GM19023 (cell line): ENCODE results near the gene KRT82.
"Not testable (repeated sequence)": the region's sequence is repeated elsewhere in the genome, so short reads cannot be mapped to it uniquely, and the experiment has no call there.

Experiments
- ATAC-seq: cut with Tn5 transposase; IDR thresholded peaks from one replicate; pipeline ENCODE4 v1.9.1; 2021; ENCODE audit warnings: mild to moderate bottlenecking, moderate library complexity; ENCODE audit not compliant: unreplicated experiment

KRT82 gene

DNA sequence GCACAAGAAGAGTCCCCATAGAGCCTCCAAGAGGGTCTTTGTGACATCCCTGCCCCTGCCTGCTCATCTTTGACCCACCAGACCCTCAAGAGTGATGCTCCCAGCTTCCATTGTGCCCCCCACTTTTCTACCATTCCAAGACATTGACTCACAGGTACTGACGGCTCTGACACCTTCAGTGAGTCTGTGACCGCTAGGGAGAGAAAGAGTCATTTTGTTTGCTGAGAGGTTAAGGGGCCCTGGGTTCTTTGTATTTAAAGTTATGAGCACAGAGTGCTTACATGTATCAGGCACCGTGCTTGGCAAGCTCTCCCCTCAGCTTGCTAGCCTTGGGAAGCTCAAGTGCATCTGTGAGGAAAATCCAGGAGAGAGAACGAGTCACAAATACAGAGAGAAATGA, 7.1 kb upstream of the KRT82 start:
- ATAC-seq, result no peak

DNA sequence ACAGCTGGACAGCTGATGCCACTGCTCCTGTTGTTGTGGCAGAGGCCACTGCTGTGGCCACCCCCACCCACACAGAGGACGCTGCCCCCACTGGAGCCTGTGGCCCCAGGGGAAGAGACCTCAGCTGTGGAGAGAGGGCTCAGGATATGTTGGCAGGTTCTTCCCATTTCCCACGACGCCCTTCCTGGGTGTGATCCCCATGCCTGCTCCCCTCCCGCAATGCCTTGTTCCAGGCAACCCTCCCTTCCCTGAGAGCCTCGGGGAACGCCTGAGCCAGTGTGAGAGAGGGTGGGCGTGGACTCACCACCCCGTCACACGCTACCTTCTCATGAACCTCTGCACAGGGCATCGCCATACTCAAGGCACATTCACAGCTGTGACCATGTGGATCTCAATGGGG, 5.7 kb upstream of the KRT82 start:
- no peak for ATAC-seq

DNA sequence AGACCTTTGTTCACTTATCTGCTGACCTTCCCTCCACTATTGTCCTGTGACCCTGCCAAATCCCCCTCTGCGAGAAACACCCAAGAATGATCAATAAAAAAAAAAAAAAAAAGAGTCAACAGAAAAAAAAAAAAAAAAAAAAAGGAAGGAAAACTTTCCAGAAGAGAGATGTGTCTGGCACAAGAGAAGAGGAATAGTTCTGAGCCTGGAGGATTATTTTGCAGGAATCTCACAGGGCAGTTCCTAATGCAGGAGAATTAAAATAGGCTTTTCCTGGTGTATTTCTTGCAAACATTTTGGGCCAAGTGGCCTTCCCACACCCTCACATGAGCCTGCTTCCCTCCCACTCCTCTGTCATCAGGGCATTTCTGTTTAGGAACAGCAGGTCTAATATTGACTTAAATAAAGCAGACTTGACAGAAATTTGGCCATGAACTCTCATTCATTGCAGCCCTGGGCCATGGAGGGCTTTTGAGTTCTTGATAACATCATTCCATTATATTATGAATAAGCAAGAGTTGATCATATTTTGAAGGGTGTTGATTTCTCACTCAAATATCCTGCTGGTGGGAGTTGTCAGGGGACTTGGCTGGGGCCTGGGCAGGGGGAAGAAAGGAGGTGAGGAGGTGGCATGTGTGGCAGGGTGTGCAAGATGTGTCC, 4.6 kb upstream of the KRT82 start:
- ATAC-seq, result not testable (repeated sequence)

DNA sequence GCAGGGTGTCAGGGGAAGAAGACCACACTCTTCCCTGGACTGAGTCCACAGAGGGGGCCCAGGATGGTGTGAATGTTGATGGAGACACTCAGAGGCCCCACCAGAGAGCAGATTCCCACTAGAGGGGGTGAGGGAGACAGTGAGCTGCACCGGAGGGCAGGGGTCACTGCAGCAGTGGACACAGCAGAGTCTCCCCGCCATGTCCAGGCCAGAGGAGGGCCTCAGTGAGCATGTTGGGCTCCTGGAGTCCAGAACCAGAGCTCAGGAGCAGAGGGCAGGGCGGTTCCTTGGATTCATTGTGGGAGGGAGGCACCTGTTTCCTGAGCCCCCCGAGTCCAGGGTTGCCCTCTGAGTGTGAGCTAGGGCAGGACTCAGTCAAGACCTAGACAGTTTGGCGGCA, 1.8 kb upstream of the KRT82 start:
- ATAC-seq, result no peak

DNA sequence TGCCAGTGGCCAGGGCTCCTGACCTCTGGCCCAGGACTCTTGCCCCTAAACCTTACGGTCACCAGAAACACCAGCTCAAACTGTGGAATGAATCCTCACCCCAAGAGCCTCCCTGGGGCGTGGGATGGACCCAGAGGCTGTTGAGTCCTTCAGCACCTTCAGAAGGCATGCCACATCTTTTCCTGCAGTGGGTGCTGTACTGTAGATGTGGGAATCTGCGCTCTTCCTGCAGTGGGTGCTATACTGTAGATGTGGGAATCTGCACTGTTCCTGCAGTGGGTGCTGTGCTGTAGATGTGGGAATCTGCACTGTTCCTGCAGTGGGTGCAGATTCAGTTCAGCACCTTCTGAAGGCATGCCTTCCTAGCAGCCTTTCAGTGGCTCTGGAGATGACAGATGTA, 1.2 kb downstream of the KRT82 start:
- ATAC-seq, result no peak

DNA sequence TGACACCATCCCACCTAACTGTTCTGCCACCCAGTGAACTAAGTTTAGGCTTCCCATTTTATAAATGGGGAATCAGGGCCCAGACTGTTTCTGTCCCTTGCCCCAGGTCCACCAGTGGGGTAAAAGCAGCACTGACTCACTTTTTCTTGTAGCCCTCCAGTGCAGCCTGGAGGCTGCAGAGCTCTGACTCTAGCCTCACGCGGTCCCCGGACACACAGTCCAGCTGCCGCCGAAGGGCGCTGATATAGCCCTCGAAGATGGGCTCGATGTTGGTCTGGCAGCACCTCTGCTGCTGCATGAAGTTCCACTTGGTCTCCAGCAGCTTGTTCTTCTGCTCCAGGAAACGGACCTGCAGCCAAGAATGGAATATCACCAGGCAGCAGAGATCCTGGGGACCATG, 2.6 kb downstream of the KRT82 start:
- ATAC-seq, result no peak

DNA sequence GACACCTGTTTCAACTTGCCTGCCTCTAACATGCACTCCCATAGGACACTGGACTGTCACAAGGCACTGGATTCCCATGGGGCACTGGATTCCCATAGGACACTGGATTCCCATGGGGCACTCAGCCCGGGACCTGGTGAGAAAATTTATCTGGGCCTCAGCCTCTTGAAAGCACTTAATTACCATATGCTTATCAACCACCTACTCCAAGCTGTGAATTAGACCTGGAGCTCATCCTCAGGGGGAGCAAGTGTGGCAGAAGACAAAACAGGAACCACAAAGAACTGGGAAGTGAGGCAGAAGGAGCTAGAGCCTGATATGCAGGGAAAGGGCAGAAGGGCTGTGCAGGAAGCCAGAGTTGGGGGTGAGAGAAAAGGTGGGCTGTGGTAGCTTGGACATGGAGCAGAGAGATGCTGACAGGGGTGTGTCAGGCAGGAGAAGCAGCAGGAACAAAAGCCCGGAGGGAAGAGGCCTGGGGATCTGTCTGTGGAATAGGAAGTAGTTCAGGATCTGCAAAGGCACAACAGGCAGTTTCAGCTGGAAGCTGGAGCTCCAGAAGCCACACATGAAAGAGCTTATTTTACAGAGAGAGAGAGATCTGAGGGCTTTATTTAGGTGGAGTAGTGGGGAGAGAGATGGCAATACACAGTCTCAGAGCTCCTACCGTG, 3.1 kb downstream of the KRT82 start:
- no peak for ATAC-seq

DNA sequence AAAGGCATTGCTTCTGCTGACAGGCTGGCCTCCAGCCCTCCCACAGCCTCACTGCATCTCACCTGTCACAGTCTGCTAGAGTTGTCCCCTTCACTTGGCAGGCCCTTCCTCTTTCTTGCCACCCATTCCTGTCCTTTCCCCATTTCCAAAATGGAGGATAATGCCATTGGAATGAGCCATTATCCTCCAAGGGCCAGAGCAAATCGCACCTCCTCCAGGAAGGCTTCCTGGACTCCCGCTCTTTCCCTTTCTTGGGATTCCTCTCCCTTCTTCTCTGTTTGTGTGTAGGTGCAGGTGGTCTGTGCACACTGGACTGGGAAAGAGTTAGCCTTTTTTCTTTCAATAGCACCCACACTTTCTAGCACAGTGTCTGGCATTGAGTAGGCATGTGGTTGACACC, 3.8 kb downstream of the KRT82 start:
- no peak for ATAC-seq

DNA sequence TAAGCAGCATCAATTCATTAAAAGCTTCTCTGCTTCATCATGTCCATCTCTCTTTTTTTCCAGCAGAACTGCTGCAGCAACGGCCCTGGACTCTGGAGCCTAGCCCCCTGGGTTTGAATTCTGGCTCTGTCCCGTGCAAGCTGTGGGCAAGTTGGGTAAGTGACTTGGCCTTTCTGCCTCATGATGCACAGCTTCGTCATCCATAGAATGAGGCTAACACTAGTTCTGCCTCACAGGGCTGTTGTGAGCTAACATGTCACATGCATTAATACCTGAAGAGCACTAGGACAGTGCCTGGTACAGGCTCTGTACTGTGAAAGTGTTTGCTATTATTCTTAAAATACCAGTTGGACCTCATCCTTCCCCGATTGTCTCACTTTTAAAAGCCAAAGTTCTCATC, 4.2 kb downstream of the KRT82 start:
- ATAC-seq, result no peak

DNA sequence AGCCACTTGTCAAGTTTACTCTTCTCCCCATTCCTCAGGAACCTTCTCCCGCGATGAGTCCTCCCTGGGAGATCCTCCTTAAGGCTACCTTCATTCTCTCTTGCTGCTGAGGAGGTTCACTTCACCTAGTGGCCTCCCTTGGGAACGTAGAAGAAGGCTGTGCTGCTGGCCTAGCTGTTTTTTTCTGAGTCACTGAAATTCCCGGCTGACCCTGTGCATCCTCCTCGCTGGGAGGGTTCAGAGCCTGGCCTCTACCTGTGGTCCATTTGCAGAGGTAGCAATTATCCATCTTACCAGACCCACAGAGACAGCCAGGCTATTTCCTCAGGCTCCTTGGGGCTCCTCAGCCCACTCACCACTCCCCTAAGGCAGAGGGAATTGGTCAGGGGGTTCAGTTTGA, 4.6 kb downstream of the KRT82 start:
- no peak for ATAC-seq

DNA sequence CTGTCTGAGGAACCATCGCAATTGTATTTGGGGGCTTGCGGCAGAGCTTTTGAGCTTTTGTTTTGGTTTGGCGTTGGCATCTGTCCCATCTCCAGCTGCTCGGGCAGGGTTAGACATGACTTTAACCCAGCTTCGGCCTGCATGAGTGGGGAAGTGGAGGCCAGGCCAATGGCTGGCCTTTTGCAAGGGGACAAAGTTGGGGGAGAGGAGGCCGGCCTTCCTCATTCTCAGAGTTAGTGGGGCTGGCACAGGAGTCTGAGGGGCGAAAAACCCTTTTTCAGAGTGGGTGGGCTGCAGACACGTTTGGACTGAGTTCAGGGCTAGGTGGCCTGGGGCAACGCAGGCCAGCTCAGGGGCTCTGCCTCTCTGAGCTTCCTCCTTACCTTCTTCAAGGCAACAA, 5.2 kb downstream of the KRT82 start:
- ATAC-seq, result no peak

DNA sequence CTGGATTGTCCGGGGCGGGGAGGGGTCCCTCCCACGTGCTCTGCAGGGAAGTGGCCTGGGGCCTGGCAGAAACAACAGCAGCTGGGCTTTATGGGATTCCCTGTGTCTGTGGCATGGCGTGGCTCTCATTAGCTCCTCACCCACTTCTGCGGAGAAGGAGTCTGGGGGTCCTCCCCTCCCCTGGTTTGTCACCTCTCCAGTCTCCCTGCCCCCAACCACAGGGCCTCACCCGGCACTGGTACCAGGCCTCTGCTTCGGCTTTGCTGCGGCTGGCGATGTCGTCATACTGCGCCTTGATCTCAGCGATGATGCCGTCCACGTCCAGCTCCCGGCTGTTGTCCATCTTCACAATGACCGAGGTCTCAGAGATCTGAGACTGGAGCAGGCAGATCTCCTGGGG, 6.4 kb downstream of the KRT82 start:
- ATAC-seq, result no peak

DNA sequence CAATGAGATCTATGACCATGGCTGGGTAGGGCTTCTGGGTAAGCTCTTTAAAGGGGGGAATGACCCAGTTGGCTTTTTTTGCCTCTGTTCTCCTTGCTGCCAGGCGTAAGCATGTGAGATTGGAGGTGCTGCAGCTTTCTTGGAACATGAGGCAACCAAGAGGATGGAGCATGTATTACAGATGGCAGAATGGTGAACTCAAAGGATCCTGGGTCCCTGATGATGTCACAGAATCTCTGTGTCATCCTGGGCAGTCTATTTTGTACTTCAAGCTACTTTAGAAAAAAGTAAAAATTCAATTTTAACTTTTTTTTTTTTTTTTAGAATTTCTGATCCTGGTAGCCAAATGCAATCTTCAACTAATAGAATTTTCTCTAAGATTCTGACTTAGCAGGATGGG, 8.0 kb downstream of the KRT82 start:
- no peak for ATAC-seq

DNA sequence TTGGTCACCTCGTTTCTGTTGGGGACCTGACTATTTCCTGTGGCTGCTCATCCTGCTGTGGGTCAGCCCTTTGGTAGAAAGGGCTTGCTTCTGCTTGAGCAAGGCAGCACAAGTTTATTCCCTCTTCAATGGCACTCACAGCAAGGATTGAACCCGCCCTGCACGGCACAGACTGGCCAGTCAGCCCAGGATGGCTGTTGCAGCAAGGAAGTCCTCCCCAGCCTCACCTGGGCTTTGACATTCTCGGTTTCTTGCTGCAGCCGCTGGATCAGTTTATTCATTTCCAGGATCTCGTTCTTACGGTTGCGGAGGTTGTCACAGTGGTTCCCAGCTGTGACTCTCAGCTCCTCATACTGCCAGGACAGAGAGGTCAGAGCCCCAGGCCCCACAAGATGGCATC, 9.5 kb downstream of the KRT82 start:
- no peak for ATAC-seq

DNA sequence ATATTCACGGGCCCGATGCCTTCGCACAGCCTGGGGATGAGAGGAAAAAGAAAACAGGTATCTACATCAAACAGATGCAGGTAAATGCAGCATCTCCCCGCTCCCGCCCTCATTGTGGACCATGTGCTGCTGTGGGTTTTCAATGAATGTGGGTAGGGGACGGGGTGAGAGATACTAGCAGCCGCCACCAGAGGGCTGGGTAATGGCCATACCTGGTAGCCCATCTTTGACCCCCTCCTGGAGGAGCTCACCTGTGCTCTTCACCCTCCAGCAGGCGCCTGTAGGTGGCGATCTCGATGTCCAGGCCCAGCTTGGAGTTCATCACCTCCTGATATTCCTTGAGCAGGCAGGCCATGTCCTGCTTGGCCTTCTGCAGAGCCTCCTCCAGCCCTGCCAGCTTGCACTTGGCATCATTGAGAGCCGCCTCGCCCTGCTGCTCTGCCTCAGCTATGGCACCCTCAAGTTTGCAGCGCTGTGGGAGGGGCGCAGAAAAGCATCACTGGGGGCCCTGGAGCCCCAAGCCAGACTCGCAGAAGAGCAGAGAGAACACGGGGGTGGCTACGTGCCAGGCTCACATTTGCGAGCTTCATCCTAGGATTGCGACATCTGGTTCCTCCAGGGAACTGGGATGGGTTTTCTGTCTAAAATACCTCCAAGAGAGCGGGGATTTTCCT, 10.2 kb downstream of the KRT82 start:
- no peak for ATAC-seq

DNA sequence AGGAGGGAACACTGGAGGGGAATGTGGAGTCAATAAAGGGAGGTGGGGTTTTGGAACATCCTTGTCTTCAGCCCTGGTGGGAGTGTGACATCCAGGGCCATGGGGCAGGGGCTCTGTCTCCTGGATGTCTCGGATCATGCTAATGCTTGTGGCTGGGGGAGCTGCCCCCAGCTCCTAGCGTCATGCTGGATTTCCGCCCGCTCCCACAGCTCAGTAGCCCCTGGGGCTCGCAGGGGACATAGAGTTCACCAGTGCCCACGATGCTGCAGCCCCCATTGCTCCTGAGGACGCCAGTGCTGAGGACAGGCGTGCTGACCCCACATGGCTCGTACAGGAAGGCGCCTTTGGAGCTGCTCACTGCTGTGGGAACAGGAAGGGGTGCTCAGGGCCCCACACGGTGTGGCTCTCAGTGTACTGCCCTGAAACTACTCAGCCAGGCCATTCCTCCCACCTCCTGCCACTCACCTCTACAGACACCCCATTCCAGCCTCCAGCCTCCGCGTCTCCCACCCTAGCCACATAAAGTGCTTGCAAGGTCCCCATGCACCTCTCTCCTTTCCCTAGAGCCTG, 11.2 kb downstream of the KRT82 start:
- no peak for ATAC-seq

DNA sequence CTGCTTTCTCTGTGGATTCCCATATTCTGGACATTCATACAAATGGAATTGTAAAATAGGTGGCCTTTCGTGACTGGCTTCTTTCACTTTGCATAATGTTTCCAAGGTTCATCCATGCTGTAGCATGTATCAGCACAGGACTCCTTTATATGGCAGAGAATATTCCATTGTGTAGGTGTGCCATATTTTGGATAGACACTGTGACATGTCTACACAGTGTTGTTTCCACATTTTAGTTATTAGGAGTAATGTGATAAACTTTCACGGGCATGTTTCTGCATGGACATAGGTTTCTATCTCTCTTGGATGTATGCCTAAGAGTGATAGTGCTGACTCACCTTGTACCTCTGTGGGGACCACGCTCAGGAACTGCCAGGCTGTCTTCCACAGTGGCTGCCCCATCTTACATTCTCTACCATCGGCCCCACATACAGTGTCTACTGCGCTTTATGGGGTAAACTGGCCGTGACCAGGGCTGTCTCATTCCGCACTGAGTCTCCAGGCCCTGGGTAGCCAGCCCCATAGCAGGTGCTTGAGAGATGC, 13.6 kb downstream of the KRT82 start:
- ATAC-seq, result no peak

DNA sequence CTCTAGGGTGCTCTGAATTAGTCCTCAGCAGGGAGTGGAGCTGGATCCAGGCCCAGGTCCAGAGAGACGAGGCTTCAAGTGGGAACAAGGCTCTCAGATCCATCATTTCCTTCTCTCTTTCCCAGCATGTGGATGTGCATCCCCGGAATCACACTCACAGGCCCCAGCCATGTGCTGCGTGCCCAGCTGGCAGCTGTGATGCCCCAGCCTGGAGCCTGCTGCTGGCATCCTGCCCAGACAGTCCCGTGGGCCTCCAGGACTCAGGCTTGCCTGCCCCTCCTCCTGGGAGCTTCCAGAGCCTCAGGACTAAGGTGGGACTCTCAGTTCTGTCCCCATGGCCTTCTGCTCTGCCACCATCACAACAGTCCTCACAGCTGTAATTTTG, 14.5 kb downstream of the KRT82 start:
- ATAC-seq, result no peak

DNA sequence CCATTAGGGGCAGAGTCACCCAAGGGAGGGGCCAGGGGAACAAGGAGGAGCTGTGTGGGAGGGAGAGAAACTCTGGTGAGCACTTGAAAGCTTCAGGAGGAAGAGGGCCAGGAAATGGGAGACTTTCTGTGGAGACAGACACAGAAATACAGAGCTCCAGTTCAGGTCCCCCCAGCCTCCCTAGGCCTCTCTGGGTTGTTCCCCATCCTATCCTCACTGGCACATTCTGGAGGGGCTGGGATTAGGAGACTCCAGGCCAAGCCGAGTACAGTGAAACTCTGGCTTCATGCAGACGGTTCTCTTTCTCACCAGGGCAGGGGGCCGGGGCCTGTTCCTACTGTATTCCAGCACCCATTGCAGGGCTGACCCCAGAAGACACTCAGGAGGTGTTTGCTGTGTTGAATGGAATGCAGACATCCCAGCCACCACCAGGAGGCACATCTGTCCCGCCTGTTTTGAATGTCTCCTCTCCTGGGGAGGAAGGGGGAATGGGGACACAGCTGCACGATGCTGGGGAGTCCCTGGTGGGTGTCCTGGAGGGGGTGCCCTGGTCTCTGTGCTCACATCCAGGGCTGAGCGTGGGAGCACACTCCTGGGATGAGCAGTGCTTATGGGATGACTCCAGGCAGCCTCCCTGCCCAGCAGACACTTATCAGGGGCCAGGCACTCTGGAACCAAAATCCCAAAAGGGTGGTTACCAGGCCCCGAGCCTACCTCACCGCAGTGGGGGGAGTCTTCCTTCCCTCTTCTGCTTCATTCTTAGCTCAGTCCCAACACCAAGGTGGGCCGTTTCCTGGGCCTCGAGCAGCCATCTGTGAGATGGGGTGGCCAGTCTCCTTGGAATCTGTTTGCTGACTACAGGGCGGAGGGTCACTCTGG, 15.2 kb downstream of the KRT82 start:
- no peak for ATAC-seq

DNA sequence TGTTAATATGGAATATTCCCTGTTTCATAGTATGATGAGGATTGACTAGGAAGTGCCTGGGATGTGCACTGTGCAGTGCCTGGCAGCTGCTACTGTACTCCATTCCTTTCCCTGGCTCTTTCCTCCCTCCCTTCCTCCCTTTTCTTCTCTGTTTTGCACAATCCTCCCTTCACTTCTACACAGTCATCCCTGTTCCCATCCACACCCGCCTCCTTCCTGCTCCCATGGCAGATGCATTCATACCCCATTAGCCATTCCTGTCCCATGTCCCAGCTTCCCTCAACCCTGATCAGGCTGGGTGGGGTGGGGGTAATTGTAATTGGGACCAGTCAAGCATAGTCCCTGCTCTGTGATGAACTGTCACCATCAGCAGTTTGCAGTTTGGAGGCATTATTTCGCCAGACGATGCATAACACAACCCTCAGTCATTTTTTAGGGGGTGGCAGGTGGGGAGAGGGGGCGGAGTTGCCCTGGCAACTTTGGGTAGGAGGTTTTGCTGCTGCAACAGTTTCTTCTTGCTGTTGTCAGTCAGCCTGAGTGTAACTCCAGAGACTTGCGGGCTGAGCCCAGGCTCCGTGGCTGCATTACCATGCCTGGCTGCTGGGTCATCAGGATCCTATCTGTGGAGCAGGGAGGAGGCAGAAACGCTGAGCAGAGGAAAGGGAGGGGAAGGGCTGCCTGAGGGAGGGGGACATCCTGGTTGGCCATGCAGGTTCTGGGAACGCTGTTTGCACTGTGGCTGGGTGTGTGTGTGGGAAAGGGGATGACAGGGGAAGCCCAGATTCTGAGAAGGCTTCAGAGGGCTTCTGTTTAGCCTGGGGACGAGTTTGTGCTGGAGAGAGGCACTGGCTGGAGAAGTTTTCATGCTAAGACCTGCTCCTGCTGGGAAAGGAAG, 16.6 kb downstream of the KRT82 start:
- no peak for ATAC-seq
